Spinal cord (tissue), 10 donors: Measurements from ENCODE around the gene CNTN5. TPM values are rescaled to one million over a fixed set of nuclear protein-coding genes. Genes with fewer than 3 reads are reported as not detected.
"Not testable (repeated sequence)": the region's sequence is repeated elsewhere in the genome, so short reads cannot be mapped to it uniquely, and the experiment has no call there.

Experiments
- DNase-seq, 6 donors: peaks; one replicate each; pipeline versions ENCODE4 v3.0.0 to v3.0.0-alpha.2; 2013 to 2015; ENCODE audit warnings: low spot score in 6 of 6, low read depth in 4 of 6
- H3K27ac ChIP-seq: one replicate; pipeline ENCODE4 v1.5.1; 2013; ENCODE audit warnings: low read depth, low read length, control low read depth
- H3K27me3 ChIP-seq: one replicate; pipeline ENCODE4 v1.6.1; 2013; ENCODE audit warnings: low read length; ENCODE audit not compliant: control insufficient read depth, insufficient read depth
- H3K36me3 ChIP-seq: one replicate; pipeline ENCODE4 v1.6.1; 2013; ENCODE audit warnings: low read length; ENCODE audit not compliant: control insufficient read depth, insufficient read depth
- H3K4me1 ChIP-seq: one replicate; pipeline ENCODE4 v1.6.1; 2013; ENCODE audit warnings: low read length; ENCODE audit not compliant: control insufficient read depth, insufficient read depth
- H3K4me3 ChIP-seq: one replicate; pipeline ENCODE4 v1.5.1; 2013; ENCODE audit warnings: low read depth, low read length, control low read depth
- H3K9me3 ChIP-seq: one replicate; pipeline ENCODE4 v1.6.1; 2013; ENCODE audit warnings: low read length; ENCODE audit not compliant: control insufficient read depth, insufficient read depth
- WGBS: methylation state at CpG from one replicate; pipeline ENCODE4 v1.1.5; 2013; ENCODE audit warnings: missing lambda C conversion rate; ENCODE audit not compliant: insufficient coverage; 5-methylcytosine and 5-hydroxymethylcytosine counted together
- polyA plus RNA-seq, 2 donors: library from polyadenylated mRNA; unstranded; fragments of 120-200 nt; gene quantifications; one replicate each; pipeline ENCODE4 v1.2.1, GENCODE V29; 2013; ENCODE audit not compliant: insufficient read length in 2 of 2
- total RNA-seq, 2 donors: library from RNA; depleted of rRNA in 1 of 2; stranded (reverse); fragments of 120-200 nt in 1 of 2; fragments of >200 nt in 1 of 2; gene quantifications; one replicate each; pipeline versions ENCODE4 v1.2.3 to v1.2.4, GENCODE V29; 2013 to 2014
- donor health status: healthy.

Gene CNTN5
- total and polyA plus RNA-seq, 4 donors: 8.4 to 24.8 (median 12.0) TPM

GRCh38 chr11:100247704-100248103 lies 1227.0 kb downstream of the CNTN5 start:
- WGBS: no CpG with 5 or more reads among the region's 1 CpG
- Histone ChIP-seq H3K27ac (no peak overlapping the region), H3K27me3 (no peaks in the 10 kb centered on the region), H3K4me3 (no peak overlapping the region), H3K36me3 (no peaks in the 10 kb centered on the region), H3K9me3 (no peaks in the 10 kb centered on the region), H3K4me1 (no peaks in the 10 kb centered on the region)
- no peak for DNase-seq

DNA sequence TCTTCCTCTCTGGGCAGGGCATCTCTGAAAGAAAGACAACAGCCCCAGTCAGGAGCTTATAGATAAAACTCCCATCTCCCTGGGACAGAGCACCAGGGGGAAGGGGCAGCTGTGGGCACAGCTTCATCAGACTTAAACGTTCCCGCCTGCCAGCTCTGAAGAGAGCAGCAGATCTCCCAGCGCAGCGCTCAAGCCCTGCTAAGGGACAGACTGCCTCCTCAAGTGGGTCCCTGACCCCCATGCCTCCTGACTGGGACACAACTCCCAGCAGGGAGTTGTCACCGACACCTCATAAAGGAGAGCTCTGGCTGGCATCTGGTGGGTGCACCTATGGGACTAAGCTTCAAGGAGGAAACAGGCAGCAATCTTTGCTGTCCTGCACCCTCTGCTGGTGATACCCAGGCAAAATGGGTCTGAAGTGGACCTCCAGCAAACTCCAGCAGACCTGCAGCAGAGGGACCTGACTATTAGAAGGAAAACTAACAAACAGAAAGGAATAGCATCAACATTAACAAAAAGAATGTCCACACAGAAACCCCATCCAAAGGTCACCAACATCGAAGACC lies 1236.6 kb downstream of the CNTN5 start:
- 94% methylated on average over 5 of the region's 6 CpGs for WGBS
- H3K27me3 ChIP-seq, H3K27ac ChIP-seq, H3K4me1 ChIP-seq, H3K4me3 ChIP-seq, H3K9me3 ChIP-seq, DNase-seq, H3K36me3 ChIP-seq: not testable (repeated sequence)

- no peaks in the 10 kb centered on the region for H3K4me1 ChIP-seq
- H3K9me3 ChIP-seq: no peaks in the 10 kb centered on the region
- H3K27me3 ChIP-seq: no peaks in the 10 kb centered on the region
- whole genome bisulfite sequencing: 100% methylated on average over 1 of the region's 1 CpG
- H3K27ac ChIP-seq: no peak overlapping the region
- no peak for DNase-seq
- H3K4me3 ChIP-seq: no peak overlapping the region
- no peaks in the 10 kb centered on the region for H3K36me3 ChIP-seq
These were observed 1248.8 kb downstream of the CNTN5 start for GRCh38 chr11:100269516-100269915.

- WGBS: 92% methylated on average over 12 of the region's 16 CpGs
- Histone ChIP-seq H3K36me3 (no peaks in the 10 kb centered on the region), H3K4me3 (no peak overlapping the region), H3K27me3 (no peaks in the 10 kb centered on the region), H3K27ac (no peak overlapping the region), H3K4me1 (no peaks in the 10 kb centered on the region), H3K9me3 (no peaks in the 10 kb centered on the region)
- DNase-seq: no peak
These were observed 1252.5 kb downstream of the CNTN5 start for GRCh38 chr11:100273066-100273815.

GRCh38 chr11:100274466-100274865 lies 1253.7 kb downstream of the CNTN5 start:
- 60% methylated on average over 1 of the region's 4 CpGs for WGBS
- H3K9me3 ChIP-seq, DNase-seq, H3K27ac ChIP-seq, H3K4me3 ChIP-seq, H3K27me3 ChIP-seq, H3K36me3 ChIP-seq, H3K4me1 ChIP-seq: not testable (repeated sequence)

DNA sequence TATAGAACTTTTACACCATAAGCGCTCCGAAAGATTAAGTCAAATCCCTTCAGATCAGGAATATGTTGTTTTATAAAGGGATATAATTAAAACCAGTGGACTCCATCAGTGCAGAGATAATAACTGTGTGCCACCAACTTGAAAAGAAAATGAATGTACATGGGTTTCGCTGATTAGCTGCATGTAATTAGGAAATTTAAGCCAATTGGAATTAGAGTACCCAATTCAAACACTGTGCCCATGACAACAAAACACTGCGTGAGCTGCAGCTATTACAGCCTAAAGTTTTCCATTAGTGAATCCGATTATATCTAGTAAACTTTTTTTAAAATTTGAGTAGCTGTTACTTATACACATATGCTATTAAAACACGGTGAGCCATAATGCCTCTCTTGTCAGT lies 1274.0 kb downstream of the CNTN5 start:
- no peaks in the 10 kb centered on the region for H3K27me3 ChIP-seq
- H3K9me3 ChIP-seq: no peaks in the 10 kb centered on the region
- H3K27ac ChIP-seq: no peak overlapping the region
- DNase-seq: peak in 2 of 6 donors; percentile 32 to 80
- H3K4me1 ChIP-seq: no peaks in the 10 kb centered on the region
- H3K4me3 ChIP-seq: no peak overlapping the region
- H3K36me3 ChIP-seq: no peaks in the 10 kb centered on the region
- no CpG with 5 or more reads among the region's 6 CpGs for WGBS

DNA sequence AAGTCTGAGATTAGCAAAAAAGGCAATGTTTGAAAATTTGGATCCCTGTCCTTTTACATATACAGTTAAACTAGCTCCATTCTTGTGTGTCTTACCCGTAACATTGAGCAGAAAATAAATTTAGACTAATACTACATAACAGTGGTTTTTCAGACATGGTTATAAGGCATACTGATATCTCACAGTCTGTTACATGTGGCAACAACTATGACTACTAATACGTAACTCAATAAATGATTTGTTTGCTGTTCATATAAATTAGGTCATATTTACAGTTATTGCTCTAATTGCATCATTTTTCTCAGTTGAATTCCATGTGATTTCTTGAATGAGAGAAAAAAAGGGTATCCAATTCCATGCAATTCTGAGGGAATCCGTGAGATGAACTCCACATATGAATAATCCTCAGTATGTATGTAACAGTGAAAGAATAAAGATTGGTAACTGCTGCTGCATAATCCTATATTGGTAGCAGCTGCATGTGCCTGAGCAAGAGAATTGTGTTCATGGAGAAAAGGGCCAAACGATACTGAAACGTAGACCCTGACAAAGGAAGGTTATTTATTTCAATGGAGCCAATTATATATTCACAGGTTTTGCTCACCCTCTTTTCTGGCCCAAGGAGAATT lies 1275.4 kb downstream of the CNTN5 start:
- Histone ChIP-seq H3K27me3 (no peaks in the 10 kb centered on the region), H3K4me1 (no peaks in the 10 kb centered on the region), H3K4me3 (no peak overlapping the region), H3K27ac (no peak overlapping the region), H3K9me3 (no peaks in the 10 kb centered on the region), H3K36me3 (no peaks in the 10 kb centered on the region)
- no peak for DNase-seq
- WGBS: 86% methylated on average over 1 of the region's 5 CpGs

DNA sequence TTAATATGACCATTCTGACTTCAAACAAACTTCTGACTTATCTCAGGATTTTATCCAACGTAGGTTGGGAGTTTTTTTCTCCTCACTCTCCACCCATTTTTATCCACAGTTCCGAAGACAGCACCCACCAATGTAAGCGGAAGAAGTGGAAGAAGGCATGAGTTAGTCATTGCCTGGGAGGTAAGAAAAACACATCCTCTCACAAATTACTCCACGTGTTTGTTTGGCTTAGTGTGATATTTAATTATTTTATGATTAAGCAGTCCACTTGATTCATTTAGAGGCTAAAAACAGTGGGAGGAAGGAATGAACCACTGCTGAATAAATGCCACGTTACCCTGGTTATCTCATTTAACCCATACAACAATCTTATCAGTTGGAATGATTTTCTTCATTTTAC lies 1276.8 kb downstream of the CNTN5 start:
- Histone ChIP-seq H3K27ac (no peak overlapping the region), H3K4me1 (no peaks in the 10 kb centered on the region), H3K9me3 (no peaks in the 10 kb centered on the region), H3K4me3 (no peak overlapping the region), H3K27me3 (no peaks in the 10 kb centered on the region), H3K36me3 (no peaks in the 10 kb centered on the region)
- WGBS: no CpG with 5 or more reads among the region's 5 CpGs
- no peak for DNase-seq

DNA sequence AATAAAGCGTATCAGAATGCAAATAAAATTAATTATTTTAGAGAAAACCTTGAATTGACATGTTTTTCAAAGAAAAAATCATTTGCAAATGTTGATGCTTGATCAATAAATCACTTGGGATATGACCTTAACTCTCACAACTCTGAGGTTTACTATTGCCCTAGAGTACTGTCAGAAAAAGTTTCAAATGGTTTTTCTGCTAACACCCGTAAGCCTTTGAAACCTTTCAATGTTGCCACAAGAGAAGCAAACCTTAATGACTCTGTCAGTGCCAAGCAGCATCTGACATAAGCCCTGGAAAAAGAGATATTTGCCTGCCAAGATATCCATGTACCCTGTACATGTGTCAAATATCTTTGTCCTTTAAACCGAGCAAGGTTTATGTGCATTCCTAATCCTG lies 1282.1 kb downstream of the CNTN5 start:
- no peaks in the 10 kb centered on the region for H3K9me3 ChIP-seq
- no peak overlapping the region for H3K4me3 ChIP-seq
- WGBS: 25% methylated on average over 1 of the region's 3 CpGs
- H3K27me3 ChIP-seq: no peaks in the 10 kb centered on the region
- DNase-seq: no peak
- H3K27ac ChIP-seq: no peak overlapping the region
- no peaks in the 10 kb centered on the region for H3K36me3 ChIP-seq
- H3K4me1 ChIP-seq: no peaks in the 10 kb centered on the region

DNA sequence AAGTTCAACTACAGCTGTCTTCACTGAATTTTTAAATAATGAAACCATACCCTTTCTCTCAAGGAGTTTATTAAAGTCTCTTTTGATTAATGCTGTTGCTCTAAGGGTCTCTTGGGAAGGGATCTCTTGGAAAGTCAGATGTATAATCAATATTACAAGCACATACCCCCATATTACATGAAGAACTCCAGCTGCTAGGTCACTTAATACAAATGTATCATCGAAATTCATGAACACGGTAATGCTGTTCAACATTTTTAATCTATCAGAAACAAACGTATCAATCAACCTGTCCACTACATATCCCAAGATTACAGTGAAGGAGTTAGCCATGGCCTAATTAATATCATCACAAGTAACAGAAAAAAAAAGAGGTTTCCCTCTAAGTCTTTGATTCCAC lies 1283.1 kb downstream of the CNTN5 start:
- H3K27me3 ChIP-seq: no peaks in the 10 kb centered on the region
- WGBS: 80% methylated on average over 1 of the region's 3 CpGs
- no peaks in the 10 kb centered on the region for H3K9me3 ChIP-seq
- DNase-seq: no peak
- no peaks in the 10 kb centered on the region for H3K36me3 ChIP-seq
- H3K4me1 ChIP-seq: no peaks in the 10 kb centered on the region
- no peak overlapping the region for H3K27ac ChIP-seq
- no peak overlapping the region for H3K4me3 ChIP-seq
